ENCODE measurements around the gene ZNF74. TPM values are rescaled to one million over a fixed set of nuclear protein-coding genes. Genes with fewer than 3 reads are reported as not detected.
"Not testable (repeated sequence)": the region's sequence is repeated elsewhere in the genome, so short reads cannot be mapped to it uniquely, and the experiment has no call there.

The ZNF74 gene
- total RNA-seq, 1 donor from 2014 or later = 54.2 TPM

DNA sequence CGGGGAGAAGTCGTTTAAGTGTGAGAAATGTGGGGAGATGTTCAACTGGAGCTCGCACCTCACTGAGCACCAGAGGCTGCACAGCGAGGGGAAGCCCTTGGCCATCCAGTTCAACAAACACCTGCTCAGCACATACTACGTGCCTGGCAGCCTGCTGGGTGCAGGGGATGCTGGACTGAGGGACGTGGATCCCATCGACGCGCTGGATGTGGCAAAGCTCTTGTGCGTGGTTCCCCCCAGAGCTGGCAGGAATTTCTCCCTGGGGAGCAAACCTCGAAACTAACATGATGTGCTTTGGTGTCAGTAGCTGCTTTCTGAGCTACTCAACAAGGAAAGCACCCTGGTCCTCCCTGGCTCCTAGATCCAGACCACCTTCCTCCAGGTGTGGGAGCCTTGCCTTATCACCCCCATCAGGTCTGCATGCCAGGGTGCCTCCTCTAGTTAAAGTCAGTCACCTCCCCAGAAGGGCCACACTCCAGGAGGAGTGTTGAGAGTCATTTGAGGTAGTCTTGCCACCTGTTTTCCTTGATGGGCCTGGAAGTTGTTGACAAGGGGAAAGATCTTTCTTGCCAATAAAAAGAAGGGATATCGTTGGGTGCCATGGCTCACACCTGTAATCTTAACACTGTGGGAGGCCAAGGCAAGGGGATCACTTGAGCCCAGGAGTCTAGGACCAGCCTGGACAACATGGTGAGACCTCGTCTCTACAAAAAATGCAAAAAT, 12.9 kb downstream of the ZNF74 start:
- Mint-ChIP-seq H3K27ac (ENCODE audit: unreplicated experiment) (peak overlapping the region; percentile 52), H3K36me3 (ENCODE audit: low read depth) (peaks cover 3% of the 10 kb centered on the region), H3K4me1 (no peaks in the 10 kb centered on the region), H3K9me3 (no peaks in the 10 kb centered on the region), H3K27me3 (ENCODE audit: low read depth) (no peaks in the 10 kb centered on the region), H3K4me3 (no peak overlapping the region)
- DNase-seq (ENCODE audit: low read depth, low spot score) = no peak
- TF ChIP-seq, protein P1, sequence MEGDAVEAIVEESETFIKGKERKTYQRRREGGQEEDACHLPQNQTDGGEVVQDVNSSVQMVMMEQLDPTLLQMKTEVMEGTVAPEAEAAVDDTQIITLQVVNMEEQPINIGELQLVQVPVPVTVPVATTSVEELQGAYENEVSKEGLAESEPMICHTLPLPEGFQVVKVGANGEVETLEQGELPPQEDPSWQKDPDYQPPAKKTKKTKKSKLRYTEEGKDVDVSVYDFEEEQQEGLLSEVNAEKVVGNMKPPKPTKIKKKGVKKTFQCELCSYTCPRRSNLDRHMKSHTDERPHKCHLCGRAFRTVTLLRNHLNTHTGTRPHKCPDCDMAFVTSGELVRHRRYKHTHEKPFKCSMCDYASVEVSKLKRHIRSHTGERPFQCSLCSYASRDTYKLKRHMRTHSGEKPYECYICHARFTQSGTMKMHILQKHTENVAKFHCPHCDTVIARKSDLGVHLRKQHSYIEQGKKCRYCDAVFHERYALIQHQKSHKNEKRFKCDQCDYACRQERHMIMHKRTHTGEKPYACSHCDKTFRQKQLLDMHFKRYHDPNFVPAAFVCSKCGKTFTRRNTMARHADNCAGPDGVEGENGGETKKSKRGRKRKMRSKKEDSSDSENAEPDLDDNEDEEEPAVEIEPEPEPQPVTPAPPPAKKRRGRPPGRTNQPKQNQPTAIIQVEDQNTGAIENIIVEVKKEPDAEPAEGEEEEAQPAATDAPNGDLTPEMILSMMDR (conservative IDR thresholded peaks at IDR 0.05) = no peak

DNA sequence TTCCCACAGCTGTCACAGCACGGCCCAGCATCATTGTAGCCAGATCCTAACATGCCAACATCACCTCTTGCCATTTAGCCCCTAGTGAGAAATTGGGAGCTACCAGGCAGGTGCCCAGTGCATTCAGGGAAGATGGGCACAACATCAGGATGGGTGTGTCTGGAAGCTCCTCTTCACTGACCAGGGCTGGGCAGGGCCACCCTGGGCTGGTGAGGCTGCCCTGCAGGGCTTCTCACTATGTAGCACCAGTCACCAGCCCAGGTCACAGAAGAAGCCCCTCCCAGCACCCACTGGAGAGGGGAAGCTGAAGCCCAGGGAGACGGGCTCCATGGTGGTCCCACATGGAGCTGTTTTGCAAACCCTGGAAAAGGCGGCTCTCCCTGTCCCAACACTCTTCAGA, 13.9 kb downstream of the ZNF74 start:
- no peak overlapping the region for H3K27ac Mint-ChIP-seq (ENCODE audit: unreplicated experiment)
- no peaks in the 10 kb centered on the region for H3K27me3 Mint-ChIP-seq (ENCODE audit: low read depth)
- TF ChIP-seq, protein P1 (conservative IDR thresholded peaks at IDR 0.05) = no peak
- DNase-seq (ENCODE audit: low read depth, low spot score) = no peak
- H3K36me3 Mint-ChIP-seq (ENCODE audit: low read depth) = peaks cover 3% of the 10 kb centered on the region
- H3K9me3 Mint-ChIP-seq = no peaks in the 10 kb centered on the region
- H3K4me1 Mint-ChIP-seq = peaks cover 8% of the 10 kb centered on the region
- no peak overlapping the region for H3K4me3 Mint-ChIP-seq

DNA sequence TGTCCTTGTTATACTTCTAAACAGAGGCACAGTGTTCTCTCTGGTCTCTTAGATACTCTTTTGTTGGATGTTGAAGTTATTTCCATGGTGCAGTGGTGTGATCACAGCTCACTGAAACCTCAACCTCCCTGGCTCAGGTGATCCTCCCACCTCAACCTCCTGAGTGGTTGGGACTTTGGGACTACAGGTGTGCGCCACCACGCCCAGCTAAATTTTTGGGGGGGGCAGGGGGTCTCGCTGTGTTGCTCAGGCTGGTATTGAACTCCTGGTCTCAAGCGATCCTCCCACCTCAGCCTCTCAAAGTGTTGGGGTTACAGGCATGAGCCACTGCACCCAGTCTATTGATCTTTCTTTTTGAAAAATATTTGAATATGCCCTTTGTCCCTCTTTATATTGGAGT, 14.9 kb downstream of the ZNF74 start:
- Mint-ChIP-seq H3K4me3 (no peak overlapping the region), H3K27ac (ENCODE audit: unreplicated experiment) (no peak overlapping the region), H3K9me3 (no peaks in the 10 kb centered on the region), H3K4me1 (peaks cover 9% of the 10 kb centered on the region), H3K27me3 (ENCODE audit: low read depth) (no peaks in the 10 kb centered on the region), H3K36me3 (ENCODE audit: low read depth) (peaks cover 3% of the 10 kb centered on the region)
- TF ChIP-seq, protein P1 (conservative IDR thresholded peaks at IDR 0.05) = no peak
- DNase-seq (ENCODE audit: low read depth, low spot score) = no peak

DNA sequence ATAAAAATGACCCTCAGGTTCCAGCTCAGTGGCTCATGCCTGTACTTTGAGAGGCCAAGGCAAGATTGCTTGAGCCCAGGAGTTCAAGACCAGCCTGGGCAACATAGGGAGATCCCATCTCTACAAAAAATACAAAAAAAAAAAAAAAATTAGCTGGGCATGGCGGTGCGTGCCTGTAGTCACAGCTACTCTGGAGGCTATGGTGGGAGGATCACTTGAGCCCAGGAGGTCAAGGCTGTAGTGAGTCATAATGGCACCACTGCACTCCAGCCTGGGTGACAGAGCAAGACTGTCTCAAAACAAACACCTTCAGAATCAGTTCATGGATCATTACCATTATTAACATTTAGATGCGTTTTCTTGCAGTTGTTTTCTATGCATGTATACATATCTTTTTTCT, 15.4 kb downstream of the ZNF74 start:
- H3K9me3 Mint-ChIP-seq; H3K27me3 Mint-ChIP-seq (ENCODE audit: low read depth); H3K4me1 Mint-ChIP-seq; H3K4me3 Mint-ChIP-seq; H3K36me3 Mint-ChIP-seq (ENCODE audit: low read depth); DNase-seq (ENCODE audit: low read depth, low spot score); H3K27ac Mint-ChIP-seq (ENCODE audit: unreplicated experiment): not testable (repeated sequence)

DNA sequence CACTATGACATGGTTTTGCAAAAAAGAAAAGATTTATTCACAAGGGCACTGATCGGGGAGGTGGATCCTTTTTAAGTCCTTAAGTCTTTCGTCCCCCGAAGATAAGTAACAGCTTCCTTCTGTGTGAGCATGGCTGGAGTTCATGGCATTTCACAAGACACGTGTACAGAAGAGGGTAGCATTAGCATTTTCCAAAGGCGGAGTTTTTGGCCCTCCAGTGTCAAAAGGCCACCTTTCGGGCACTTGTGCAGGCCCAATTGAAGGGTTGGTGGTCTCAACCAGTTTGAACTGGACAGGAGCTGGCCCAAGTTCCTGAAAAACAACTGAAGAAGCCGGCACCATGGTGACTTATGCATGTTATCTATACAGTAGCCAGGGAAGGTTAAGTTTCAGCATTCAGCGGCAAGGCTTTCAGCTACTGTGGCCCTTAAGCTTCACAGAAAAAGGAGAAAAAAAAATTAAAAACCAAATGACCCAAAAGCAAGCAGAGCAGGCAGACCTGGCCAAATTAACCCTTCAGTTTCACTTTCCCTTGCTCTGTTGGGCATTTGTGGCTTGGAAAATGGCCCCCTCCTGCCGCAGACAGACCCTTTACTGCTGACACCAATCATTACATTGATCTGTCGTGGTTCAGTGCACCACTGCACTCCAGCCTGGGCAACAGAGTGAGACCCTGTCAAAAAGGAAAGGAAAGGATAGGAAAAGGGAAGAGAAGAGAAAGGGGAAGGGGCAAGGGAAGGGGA, 18.7 kb downstream of the ZNF74 start:
- no peaks in the 10 kb centered on the region for H3K27me3 Mint-ChIP-seq (ENCODE audit: low read depth)
- peak overlapping the region; percentile 50 for H3K27ac Mint-ChIP-seq (ENCODE audit: unreplicated experiment)
- H3K36me3 Mint-ChIP-seq (ENCODE audit: low read depth) = no peaks in the 10 kb centered on the region
- no peak for DNase-seq (ENCODE audit: low read depth, low spot score)
- no peaks in the 10 kb centered on the region for H3K9me3 Mint-ChIP-seq
- H3K4me1 Mint-ChIP-seq = peaks cover 9% of the 10 kb centered on the region
- TF ChIP-seq, protein P1 (conservative IDR thresholded peaks at IDR 0.05) = no peak
- H3K4me3 Mint-ChIP-seq = no peak overlapping the region
